Progenitor cell of endocrine pancreas (in vitro differentiated cells): ENCODE measurements around the gene PPM1G. TPM values are rescaled to one million over a fixed set of nuclear protein-coding genes. Genes with fewer than 3 reads are reported as not detected.

Experiments used
- DNase-seq: peaks from one replicate; pipeline ENCODE4 v3.0.0; 2021; ENCODE audit warnings: low spot score; ENCODE audit not compliant: unreplicated experiment
- H3K27ac Mint-ChIP-seq: 2 replicates; pipeline ENCODE4 v1.8.0; 2021; ENCODE audit warnings: mild to moderate bottlenecking, moderate library complexity, mixed read lengths
- H3K27me3 Mint-ChIP-seq: 2 replicates; pipeline ENCODE4 v1.8.0; 2021; ENCODE audit warnings: mixed read lengths
- H3K36me3 Mint-ChIP-seq: 2 replicates; pipeline ENCODE4 v1.8.0; 2022; ENCODE audit warnings: mixed read lengths; ENCODE audit not compliant: insufficient read depth
- H3K4me1 Mint-ChIP-seq: 2 replicates; pipeline ENCODE4 v1.8.0; 2021; ENCODE audit warnings: low read depth, mixed read lengths
- H3K4me3 Mint-ChIP-seq: 2 replicates; pipeline ENCODE4 v1.8.0; 2021; ENCODE audit warnings: low read depth, mild to moderate bottlenecking, moderate library complexity, mixed read lengths
- H3K9me3 Mint-ChIP-seq: 2 replicates; pipeline ENCODE4 v1.8.0; 2021; ENCODE audit warnings: low read depth, mixed read lengths
- CTCF ChIP-seq: fragments of 200-600 bp; sonication (generic); IDR thresholded peaks from one replicate; pipeline ENCODE4 v1.5.0; 2021; ENCODE audit warnings: antibody characterized with exemption, mild to moderate bottlenecking; ENCODE audit not compliant: unreplicated experiment
- total RNA-seq: library from RNA; stranded (reverse); gene quantifications from 2 replicates; pipeline ENCODE4 v1.2.1, GENCODE V29; 2021

Gene PPM1G
- total RNA-seq, 1 donor from 2014 or later: 105 TPM

DNA sequence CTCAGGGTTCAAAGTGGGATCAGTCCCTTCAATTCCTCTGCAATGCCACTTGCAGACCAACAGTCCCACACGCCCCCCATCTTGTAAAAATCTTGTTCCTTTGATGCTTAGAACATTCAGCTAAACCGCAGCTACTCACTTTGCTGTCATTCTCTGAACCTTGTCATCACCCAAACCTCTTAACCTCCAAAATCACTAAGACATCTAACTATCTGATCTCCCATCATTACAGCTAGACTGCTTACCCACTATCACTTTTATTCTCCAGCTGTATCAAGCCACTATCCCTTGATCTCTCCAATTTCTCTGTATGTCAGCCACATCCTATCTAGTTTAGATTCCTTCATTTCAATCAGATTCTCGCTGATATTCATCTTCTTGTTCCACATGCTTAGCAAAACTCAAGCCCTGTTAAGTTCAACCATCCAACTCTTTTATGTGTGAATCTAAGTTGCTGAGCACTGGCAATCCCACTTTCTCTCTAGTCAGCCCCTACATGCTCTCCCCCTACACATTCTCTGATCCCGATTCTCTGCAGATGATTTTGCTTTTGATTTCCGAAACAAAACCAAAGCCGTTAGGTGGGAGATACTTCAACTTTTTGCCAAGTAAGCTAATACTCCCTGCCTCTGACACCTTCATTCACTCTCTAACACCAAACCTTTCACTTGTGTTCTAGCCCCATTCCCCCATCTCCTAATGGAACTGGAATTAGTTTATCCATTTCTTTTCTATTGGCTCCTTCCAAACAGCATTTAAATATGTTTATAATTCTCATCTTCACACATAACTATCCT lies 57.4 kb downstream of the PPM1G start:
- Mint-ChIP-seq H3K27ac (peak overlapping the region; percentile 41), H3K9me3 (no peaks in the 10 kb centered on the region), H3K4me3 (no peak overlapping the region), H3K27me3 (no peaks in the 10 kb centered on the region), H3K4me1 (peaks cover 14% of the 10 kb centered on the region), H3K36me3 (peaks cover 3% of the 10 kb centered on the region)
- DNase-seq: no peak
- no peak for TF ChIP-seq CTCF

DNA sequence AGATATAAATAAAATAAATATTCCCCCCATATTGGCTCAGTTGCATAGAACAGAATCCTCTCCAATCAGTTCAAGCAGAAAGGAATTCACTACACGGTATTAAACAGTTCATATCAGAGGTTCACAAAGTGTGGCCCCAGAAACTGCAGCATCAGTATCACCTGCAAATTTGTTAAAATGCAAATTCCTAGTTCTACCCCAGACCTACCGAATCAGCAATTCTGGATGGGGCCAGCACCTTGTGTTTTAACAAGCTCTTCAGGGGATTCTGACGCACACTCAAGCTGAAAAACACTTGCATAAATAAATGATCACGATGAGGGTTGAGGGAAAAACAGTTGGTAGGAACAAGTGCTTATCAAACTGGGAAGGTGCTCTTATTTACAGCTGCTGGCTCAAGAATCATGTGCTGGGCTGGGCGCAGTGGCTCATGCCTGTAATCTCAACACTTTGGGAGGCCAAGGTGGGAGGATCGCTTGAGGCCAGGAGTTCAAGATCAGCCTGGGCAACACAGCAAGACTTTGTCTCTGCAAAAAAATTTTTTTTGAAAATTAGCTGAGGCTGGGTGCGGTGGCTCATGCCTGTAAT lies 59.2 kb downstream of the PPM1G start:
- no peak overlapping the region for H3K4me3 Mint-ChIP-seq
- H3K27me3 Mint-ChIP-seq: no peaks in the 10 kb centered on the region
- DNase-seq: no peak
- H3K36me3 Mint-ChIP-seq: peaks cover 3% of the 10 kb centered on the region
- peaks cover 8% of the 10 kb centered on the region for H3K4me1 Mint-ChIP-seq
- no peaks in the 10 kb centered on the region for H3K9me3 Mint-ChIP-seq
- TF ChIP-seq CTCF: no peak
- no peak overlapping the region for H3K27ac Mint-ChIP-seq

DNA sequence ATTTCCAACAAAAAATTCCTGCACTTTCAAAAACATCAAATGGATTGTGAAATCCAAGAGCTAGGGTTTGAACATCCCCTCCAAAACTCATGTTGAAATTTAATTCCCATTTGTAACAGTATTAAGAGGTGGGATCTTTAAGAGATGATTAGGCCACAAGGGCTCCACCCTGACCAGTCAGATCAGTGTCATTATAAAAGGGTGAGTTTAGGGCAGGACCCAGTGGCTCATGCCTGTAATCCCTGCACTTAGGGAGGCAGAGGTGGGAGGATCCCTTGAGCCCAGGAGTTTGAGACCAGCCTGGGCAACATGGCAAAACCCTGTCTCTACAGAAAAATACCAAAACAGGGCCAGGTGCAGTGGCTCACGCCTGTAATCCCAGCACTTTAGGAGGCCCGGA lies 61.8 kb downstream of the PPM1G start:
- peaks cover 5% of the 10 kb centered on the region for H3K36me3 Mint-ChIP-seq
- H3K27ac Mint-ChIP-seq: no peak overlapping the region
- H3K4me3 Mint-ChIP-seq: no peak overlapping the region
- H3K9me3 Mint-ChIP-seq: no peaks in the 10 kb centered on the region
- H3K4me1 Mint-ChIP-seq: no peaks in the 10 kb centered on the region
- DNase-seq: no peak
- TF ChIP-seq CTCF: no peak
- H3K27me3 Mint-ChIP-seq: no peaks in the 10 kb centered on the region

DNA sequence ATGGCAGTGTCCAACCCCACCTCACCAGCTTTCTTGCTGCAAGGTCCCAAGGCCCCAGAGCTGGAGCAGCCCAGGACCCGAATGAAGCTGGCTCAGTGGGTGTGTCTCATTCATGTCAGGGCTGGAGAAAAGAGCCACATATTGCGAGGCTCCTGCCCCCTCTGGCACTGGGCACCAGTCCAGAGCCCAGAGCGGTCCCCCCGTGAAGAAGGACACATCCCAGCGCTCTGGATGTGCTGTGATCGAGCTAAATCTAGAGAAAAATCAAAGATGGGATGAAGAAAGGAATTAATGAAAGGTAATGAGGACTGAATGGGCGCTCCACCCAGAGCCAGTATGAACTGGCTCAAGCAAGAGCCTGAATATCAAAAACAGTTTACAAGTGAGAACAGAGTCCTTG lies 73.2 kb downstream of the PPM1G start:
- Mint-ChIP-seq H3K27me3 (no peaks in the 10 kb centered on the region), H3K4me1 (no peaks in the 10 kb centered on the region), H3K36me3 (peaks cover 27% of the 10 kb centered on the region), H3K27ac (no peak overlapping the region), H3K9me3 (no peaks in the 10 kb centered on the region), H3K4me3 (no peak overlapping the region)
- no peak for TF ChIP-seq CTCF
- no peak for DNase-seq

DNA sequence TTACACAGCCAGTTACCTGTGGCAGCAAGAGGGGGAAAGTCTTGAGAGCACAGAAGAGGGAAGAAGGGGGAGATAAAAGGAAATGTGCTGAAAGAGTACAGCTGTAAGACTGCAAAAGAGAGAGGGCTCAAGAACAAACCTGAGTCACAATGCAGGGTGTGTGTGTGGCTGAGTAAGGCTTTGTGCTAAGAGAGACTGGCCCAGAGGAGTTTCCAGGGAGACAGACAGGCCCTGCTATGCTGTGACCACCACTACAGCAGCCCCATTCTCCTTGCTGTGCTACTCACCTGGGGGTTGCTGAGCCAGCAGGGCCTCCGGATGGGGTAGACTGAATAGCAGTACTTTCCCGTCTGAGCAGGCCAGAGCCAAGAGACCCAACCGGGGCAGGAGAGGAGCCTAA lies 74.1 kb downstream of the PPM1G start:
- H3K4me3 Mint-ChIP-seq: no peak overlapping the region
- H3K27ac Mint-ChIP-seq: no peak overlapping the region
- H3K4me1 Mint-ChIP-seq: no peaks in the 10 kb centered on the region

More for the DNA sequence above, 74.1 kb downstream of the PPM1G start:
- Mint-ChIP-seq H3K36me3 (peaks cover 24% of the 10 kb centered on the region), H3K9me3 (no peaks in the 10 kb centered on the region), H3K27me3 (no peaks in the 10 kb centered on the region)
- TF ChIP-seq CTCF: no peak
- no peak for DNase-seq

Other genes starting within 250 kb of the PPM1G start
- gene ATRAID, start 197.6 kb downstream of the PPM1G start, total RNA-seq: 96.4 and 107 TPM in 2 replicates
- gene SLC5A6, start 197.3 kb downstream of the PPM1G start, total RNA-seq: 66.7 and 70.8 TPM in 2 replicates
- 59.3 and 59.7 TPM in 2 replicates for gene CAD, start 192.2 kb downstream of the PPM1G start, total RNA-seq
- gene SLC30A3, start 146.5 kb downstream of the PPM1G start, total RNA-seq: not detected in 2 replicates
- gene DNAJC5G, start 134.2 kb downstream of the PPM1G start, total RNA-seq: not detected in 2 replicates
- not detected in 2 replicates for gene TRIM54, start 127.2 kb downstream of the PPM1G start, total RNA-seq
- gene UCN, start 101.1 kb downstream of the PPM1G start, total RNA-seq: 2.0 and 2.4 TPM in 2 replicates
- gene MPV17, start 86.5 kb downstream of the PPM1G start, total RNA-seq: 56.0 and 60.4 TPM in 2 replicates
- 98.0 and 106 TPM in 2 replicates for gene GTF3C2, start 52.8 kb downstream of the PPM1G start, total RNA-seq
- gene EIF2B4, start 39.3 kb downstream of the PPM1G start, total RNA-seq: 49.6 and 56.7 TPM in 2 replicates
- gene SNX17, start 39.0 kb downstream of the PPM1G start, total RNA-seq: 81.2 and 89.3 TPM in 2 replicates
- 34.4 and 35.0 TPM in 2 replicates for gene ZNF513, start 28.9 kb downstream of the PPM1G start, total RNA-seq
- gene NRBP1, start 19.0 kb upstream of the PPM1G start, total RNA-seq: 109 and 120 TPM in 2 replicates
- 15.4 and 17.1 TPM in 2 replicates for gene KRTCAP3, start 32.8 kb upstream of the PPM1G start, total RNA-seq
- gene IFT172, start 80.2 kb upstream of the PPM1G start, total RNA-seq: 43.7 and 49.5 TPM in 2 replicates
- gene FNDC4, start 85.6 kb upstream of the PPM1G start, total RNA-seq: 10.2 and 12.2 TPM in 2 replicates
- gene GCKR, start 87.2 kb upstream of the PPM1G start, total RNA-seq: 2.0 and 2.8 TPM in 2 replicates
- gene ZNF512, start 173.5 kb upstream of the PPM1G start, total RNA-seq: 59.1 and 60.9 TPM in 2 replicates
- gene CCDC121, start 219.4 kb upstream of the PPM1G start, total RNA-seq: 5.6 and 5.7 TPM in 2 replicates
- 37.3 and 40.2 TPM in 2 replicates for gene GPN1, start 219.5 kb upstream of the PPM1G start, total RNA-seq